Measurements from ENCODE around the gene ZNF688.
"Not testable (repeated sequence)": the region's sequence is repeated elsewhere in the genome, so short reads cannot be mapped to it uniquely, and the experiment has no call there.

ZNF688 gene

GRCh38 chr16:30533748-30534367, 37.7 kb downstream of the ZNF688 start:
- DNase-seq (ENCODE audit: low read depth) = no peak

- no peak for DNase-seq (ENCODE audit: low read depth)
These were observed 38.4 kb downstream of the ZNF688 start for GRCh38 chr16:30533146-30533522.

GRCh38 chr16:30532285-30533145, 39.0 kb downstream of the ZNF688 start:
- no peak for DNase-seq (ENCODE audit: low read depth)

GRCh38 chr16:30530163-30531037, 41.1 kb downstream of the ZNF688 start:
- no peak for DNase-seq (ENCODE audit: low read depth)

- no peak for DNase-seq (ENCODE audit: low read depth)
These were observed 42.6 kb downstream of the ZNF688 start for GRCh38 chr16:30528799-30529457.

- DNase-seq (ENCODE audit: low read depth) = no peak
These were observed 43.8 kb downstream of the ZNF688 start for GRCh38 chr16:30527635-30528178.

- peak; percentile 90 for DNase-seq (ENCODE audit: low read depth)
These were observed 44.5 kb downstream of the ZNF688 start for GRCh38 chr16:30526823-30527634.

GRCh38 chr16:30526137-30526822, 45.2 kb downstream of the ZNF688 start, which contains the start of gene ZNF768:
TSS of gene ZNF768 (minus strand) at chr16:30526566. CDS start at chr16:30526413, 153 bp downstream.
- DNase-seq (ENCODE audit: low read depth) = no peak

GRCh38 chr16:30525844-30526136, 45.7 kb downstream of the ZNF688 start:
- DNase-seq (ENCODE audit: low read depth) = no peak

- DNase-seq (ENCODE audit: low read depth) = no peak
These were observed 46.6 kb downstream of the ZNF688 start for GRCh38 chr16:30524575-30525568.

GRCh38 chr16:30523768-30524574, 47.5 kb downstream of the ZNF688 start:
- DNase-seq (ENCODE audit: low read depth) = no peak

- DNase-seq (ENCODE audit: low read depth) = not testable (repeated sequence)
These were observed 48.6 kb downstream of the ZNF688 start for GRCh38 chr16:30522702-30523463.

GRCh38 chr16:30521873-30522641, 49.5 kb downstream of the ZNF688 start:
- no peak for DNase-seq (ENCODE audit: low read depth)

GRCh38 chr16:30521476-30521872, 50.0 kb downstream of the ZNF688 start:
- no peak for DNase-seq (ENCODE audit: low read depth)

All from activated T-cell treated with anti-CD3 and anti-CD28 coated beads for 24 hours (primary cell).